ENCODE measurements around the gene EIF2AK2. TPM values are rescaled to one million over a fixed set of nuclear protein-coding genes. Genes with fewer than 3 reads are reported as not detected.

The EIF2AK2 gene
- total and polyA plus RNA-seq, 2 donors from 2014 or later: 6.4 to 37.6 TPM

GRCh38 chr2:37188570-37188969 lies 31.8 kb upstream of the EIF2AK2 start, which contains the start of gene SULT6B1:
Gene SULT6B1 (minus strand): TSS chr2:37188670. CDS start chr2:37188640, 30 bp downstream.
- Histone ChIP-seq H3K27me3 (ENCODE audit: control insufficient read depth, insufficient read depth, low read length) (no peaks in the 10 kb centered on the region), H3K9me3 (ENCODE audit: control insufficient read depth in 2 of 3, insufficient read depth in 1 of 3, low read length in 3 of 3) (no peaks in the 10 kb centered on the region), H3K9ac (ENCODE audit: low read length in 3 of 3) (no peak within 1 kb of the TSS), H3K4me1 (ENCODE audit: control insufficient read depth in 2 of 3, insufficient read depth in 2 of 3, low read depth in 1 of 3, low read length in 3 of 3) (no peaks in the 10 kb centered on the region), H3K4me3 (ENCODE audit: low read length in 3 of 3) (no peak within 1 kb of the TSS), H3K36me3 (ENCODE audit: control insufficient read depth in 2 of 3, insufficient read depth in 3 of 3, low read length in 3 of 3) (no peaks in the 10 kb centered on the region), H3K27ac (ENCODE audit: low read depth in 2 of 2, low read length in 2 of 2) (no peak within 1 kb of the TSS)
- DNase-seq (no peak), FAIRE-seq (no peak)
- intact Hi-C loops (cut with DNase I): no loop called here
- TF ChIP-seq CTCF (IDR thresholded peaks at IDR 0.05; ENCODE audit: borderline replicate concordance, extremely low read depth, insufficient read depth): no peak

- TF ChIP-seq CTCF (IDR thresholded peaks at IDR 0.05; ENCODE audit: borderline replicate concordance, extremely low read depth, insufficient read depth): no peak
- no peak overlapping the region for H3K9ac ChIP-seq (ENCODE audit: low read length in 3 of 3)
- FAIRE-seq (no peak), DNase-seq (peak in 2 of 5 donors; percentile 19 to 34)
- intact Hi-C loops (cut with DNase I): no loop called here
- H3K4me3 ChIP-seq (ENCODE audit: low read length in 3 of 3): no peak overlapping the region
- no peaks in the 10 kb centered on the region for H3K4me1 ChIP-seq (ENCODE audit: control insufficient read depth in 2 of 3, insufficient read depth in 2 of 3, low read depth in 1 of 3, low read length in 3 of 3)
- H3K9me3 ChIP-seq (ENCODE audit: control insufficient read depth in 2 of 3, insufficient read depth in 1 of 3, low read length in 3 of 3): no peaks in the 10 kb centered on the region
- no peak overlapping the region for H3K27ac ChIP-seq (ENCODE audit: low read depth in 2 of 2, low read length in 2 of 2)
- no peaks in the 10 kb centered on the region for H3K27me3 ChIP-seq (ENCODE audit: control insufficient read depth, insufficient read depth, low read length)
- no peaks in the 10 kb centered on the region for H3K36me3 ChIP-seq (ENCODE audit: control insufficient read depth in 2 of 3, insufficient read depth in 3 of 3, low read length in 3 of 3)
Measured at GRCh38 chr2:37181726-37182684, 25.2 kb upstream of the EIF2AK2 start.

GRCh38 chr2:37180640-37181039 lies 23.9 kb upstream of the EIF2AK2 start:
- FAIRE-seq: no peak
- H3K27ac ChIP-seq (ENCODE audit: low read depth in 2 of 2, low read length in 2 of 2): no peak overlapping the region
- intact Hi-C loops (cut with DNase I): no loop called here

More at GRCh38 chr2:37180640-37181039, 23.9 kb upstream of the EIF2AK2 start:
- DNase-seq: no peak
- Histone ChIP-seq H3K36me3 (ENCODE audit: control insufficient read depth in 2 of 3, insufficient read depth in 3 of 3, low read length in 3 of 3) (no peaks in the 10 kb centered on the region), H3K9me3 (ENCODE audit: control insufficient read depth in 2 of 3, insufficient read depth in 1 of 3, low read length in 3 of 3) (no peaks in the 10 kb centered on the region), H3K9ac (ENCODE audit: low read length in 3 of 3) (no peak overlapping the region), H3K27me3 (ENCODE audit: control insufficient read depth, insufficient read depth, low read length) (no peaks in the 10 kb centered on the region), H3K4me1 (ENCODE audit: control insufficient read depth in 2 of 3, insufficient read depth in 2 of 3, low read depth in 1 of 3, low read length in 3 of 3) (no peaks in the 10 kb centered on the region), H3K4me3 (ENCODE audit: low read length in 3 of 3) (no peak overlapping the region)
- TF ChIP-seq CTCF (IDR thresholded peaks at IDR 0.05; ENCODE audit: borderline replicate concordance, extremely low read depth, insufficient read depth): no peak
